Ishikawa (cell line): Measurements from ENCODE around the gene RIN1.

Source experiments
- CEBPB ChIP-seq: IDR thresholded peaks from 2 replicates; pipeline ENCODE4 v1.6.1; 2012
- EGR1 ChIP-seq: IDR thresholded peaks from 2 replicates; pipeline ENCODE4 v1.6.1; 2012
- EP300 ChIP-seq: IDR thresholded peaks from 2 replicates; pipeline ENCODE4 v1.6.1; 2012; ENCODE audit warnings: borderline replicate concordance
- FOXM1 ChIP-seq: IDR thresholded peaks from 2 replicates; pipeline ENCODE4 v1.6.1; 2012; ENCODE audit warnings: low read depth, borderline replicate concordance
- RAD21 ChIP-seq: IDR thresholded peaks from 2 replicates; pipeline ENCODE4 v1.6.1; 2012; ENCODE audit warnings: low read depth
- REST ChIP-seq: IDR thresholded peaks from 2 replicates; pipeline ENCODE4 v1.6.1; 2012; ENCODE audit warnings: low read depth, mild to moderate bottlenecking
- TAF1 ChIP-seq: IDR thresholded peaks from 2 replicates; pipeline ENCODE4 v1.6.1; 2012; ENCODE audit warnings: low read depth, mild to moderate bottlenecking
- TEAD4 ChIP-seq: IDR thresholded peaks from 2 replicates; pipeline ENCODE4 v1.6.1; 2012
- YY1 ChIP-seq: IDR thresholded peaks from 2 replicates; pipeline ENCODE4 v1.6.1; 2012; ENCODE audit warnings: low read depth
- ZBTB7A ChIP-seq: IDR thresholded peaks from 2 replicates; pipeline ENCODE4 v1.6.1; 2012; ENCODE audit warnings: low read depth
- TF ChIP-seq, protein P1 (sequence below): IDR thresholded peaks from 2 replicates; pipeline ENCODE4 v1.6.1; 2012
- TF ChIP-seq, protein P2 (sequence below): IDR thresholded peaks from 2 replicates; pipeline ENCODE4 v1.6.1; 2012

DNA sequence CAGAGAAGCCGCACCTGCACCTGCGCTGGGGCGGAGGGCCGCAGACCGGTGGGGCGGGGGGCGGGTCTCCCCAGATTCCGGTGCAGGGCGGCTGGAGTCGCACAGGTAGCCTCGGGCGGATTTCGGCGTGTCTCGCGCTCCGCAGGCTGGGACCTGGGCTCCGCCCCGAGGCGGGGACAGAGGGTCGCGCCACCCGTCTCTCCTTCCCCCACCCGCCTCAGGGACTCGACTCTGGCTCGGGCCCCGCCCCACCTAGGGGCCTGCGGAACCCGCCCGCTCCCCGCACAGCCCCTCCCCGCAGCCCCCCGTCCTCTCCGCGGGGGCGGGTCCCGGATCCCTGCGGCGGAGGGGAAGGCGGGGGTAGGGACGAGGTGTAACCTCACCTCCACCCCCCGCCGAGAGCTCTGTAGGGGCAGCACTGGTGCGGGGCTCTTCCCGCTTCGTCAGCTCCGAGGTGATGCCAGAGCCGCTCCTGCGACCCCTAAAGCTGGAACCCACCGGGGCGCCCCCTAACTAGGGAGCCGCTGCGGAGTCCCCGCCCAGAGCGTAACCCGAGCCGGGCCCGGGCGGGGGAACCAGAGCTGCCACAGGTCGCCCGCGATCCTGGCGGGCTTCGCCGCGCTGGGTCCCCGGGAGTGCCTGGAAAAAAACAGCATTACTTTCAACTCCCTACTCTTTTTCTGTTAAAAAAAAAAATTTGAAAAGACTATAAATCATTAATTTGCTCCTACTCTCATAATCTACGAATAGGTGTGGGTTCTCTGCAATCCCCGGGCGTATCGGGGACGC is 35.6 kb upstream of the RIN1 start, which contains the start of gene SLC29A2:
- no peak; the same call in 1 of the 2 replicates for TF ChIP-seq TEAD4
- peak; percentile 71 for TF ChIP-seq EGR1
- no peak for TF ChIP-seq CEBPB
- TF ChIP-seq EP300: peak; percentile 34; the same call in 1 of the 2 replicates
- peak; percentile 50; the same call in 1 of the 2 replicates for TF ChIP-seq TAF1
- TF ChIP-seq ZBTB7A: peak; percentile 95
- TF ChIP-seq, protein P1, sequence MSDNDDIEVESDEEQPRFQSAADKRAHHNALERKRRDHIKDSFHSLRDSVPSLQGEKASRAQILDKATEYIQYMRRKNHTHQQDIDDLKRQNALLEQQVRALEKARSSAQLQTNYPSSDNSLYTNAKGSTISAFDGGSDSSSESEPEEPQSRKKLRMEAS: no peak
- TF ChIP-seq YY1: no peak
- TF ChIP-seq REST: no peak
- no peak for TF ChIP-seq RAD21
- TF ChIP-seq FOXM1: no peak
- TF ChIP-seq, protein P2, sequence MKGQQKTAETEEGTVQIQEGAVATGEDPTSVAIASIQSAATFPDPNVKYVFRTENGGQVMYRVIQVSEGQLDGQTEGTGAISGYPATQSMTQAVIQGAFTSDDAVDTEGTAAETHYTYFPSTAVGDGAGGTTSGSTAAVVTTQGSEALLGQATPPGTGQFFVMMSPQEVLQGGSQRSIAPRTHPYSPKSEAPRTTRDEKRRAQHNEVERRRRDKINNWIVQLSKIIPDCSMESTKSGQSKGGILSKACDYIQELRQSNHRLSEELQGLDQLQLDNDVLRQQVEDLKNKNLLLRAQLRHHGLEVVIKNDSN: no peak
